GM12878 (cell line): Measurements from ENCODE around the gene NRG2. TPM values are rescaled to one million over a fixed set of nuclear protein-coding genes. Genes with fewer than 3 reads are reported as not detected.

Source experiments
- ATAC-seq: fragments of 200-7000 bp; cut with Tn5 transposase; 3 replicates; pipeline ENCODE4 v1.9.1; 2020; ENCODE audit warnings: mild to moderate bottlenecking, moderate library complexity
- BruUV-seq: library from RNA; stranded (reverse); fragments of 400-500 nt; replicated peaks from 2 replicates; lab custom pipeline; 2021; lab: Mats Ljungman, UMichigan
- CTCF ChIA-PET: fragments of 300-600 bp; sonication (Branson Sonifier 250); formaldehyde crosslinking; extraction: SDS; loops from one replicate; lab custom pipeline; 2021; ENCODE audit warnings: inconsistent platforms; lab: Yijun Ruan, JAX
- POLR2A ChIA-PET: fragments of 350-600 bp; formaldehyde crosslinking; extraction: SDS; loops from one replicate; lab custom pipeline; 2021; ENCODE audit warnings: inconsistent platforms; lab: Charles Lee
- RAD21 ChIA-PET: fragments of 300-600 bp; sonication (Branson Sonifier 250); formaldehyde crosslinking; loops from one replicate; lab custom pipeline; 2023; ENCODE audit warnings: antibody characterized with exemption; ENCODE audit not compliant: unreplicated experiment; lab: Charles Lee
- SMC1A ChIA-PET: fragments of 300-600 bp; sonication (Branson Sonifier 250); formaldehyde crosslinking; loops from one replicate; lab custom pipeline; 2023; ENCODE audit not compliant: unreplicated experiment, uncharacterized antibody; lab: Charles Lee
- DNase-seq: peaks from one replicate; pipeline ENCODE4 v3.0.0-alpha.2; 2011; ENCODE audit warnings: low read depth, low spot score
- FAIRE-seq: peaks from 3 replicates; lab custom pipeline; 2011; peaks lifted over from hg19 to GRCh38; lab: Jason Lieb, UNC
- H2AFZ ChIP-seq: 2 replicates; pipeline ENCODE4 v1.6.0; 2011; ENCODE audit warnings: low read depth, low read length, control low read depth; ENCODE audit not compliant: control insufficient read depth
- H3K27ac ChIP-seq: 2 replicates; pipeline ENCODE4 v1.5.1; 2011; ENCODE audit warnings: control low read depth; ENCODE audit not compliant: control insufficient read depth, insufficient read depth
- H3K27me3 ChIP-seq, 2 experiments: replicated peaks in 1 of 2; 2 replicates each; pipeline versions ENCODE4 v1.6.0 to v1.6.1; 2011; ENCODE audit warnings: low read length in 1 of 2; ENCODE audit not compliant: control insufficient read depth in 2 of 2, insufficient read depth in 2 of 2
- H3K36me3 ChIP-seq, 2 experiments: 2 replicates each; pipeline ENCODE4 v1.5.1; 2011; ENCODE audit warnings: low read length in 1 of 2; ENCODE audit not compliant: control insufficient read depth in 2 of 2, insufficient read depth in 2 of 2
- H3K4me1 ChIP-seq: 2 replicates; pipeline ENCODE4 v1.6.1; 2011; ENCODE audit warnings: mild to moderate bottlenecking, low read length, moderate library complexity, mixed read lengths; ENCODE audit not compliant: control insufficient read depth, insufficient read depth
- H3K4me2 ChIP-seq: 2 replicates; pipeline ENCODE4 v1.6.0; 2011; ENCODE audit warnings: control low read depth; ENCODE audit not compliant: control insufficient read depth, insufficient read depth
- H3K4me3 ChIP-seq: fragments of 200-600 bp; sonication (generic); 2 replicates; pipeline ENCODE4 v1.5.1; 2016
- H3K79me2 ChIP-seq: 2 replicates; pipeline ENCODE4 v1.6.0; 2011; ENCODE audit warnings: low read length; ENCODE audit not compliant: control insufficient read depth, insufficient read depth
- H3K9ac ChIP-seq: 2 replicates; pipeline ENCODE4 v1.8.0; 2011; ENCODE audit warnings: low read length, control low read depth, mixed read lengths; ENCODE audit not compliant: control insufficient read depth, insufficient read depth
- H3K9me3 ChIP-seq: replicated peaks from 3 replicates; pipeline ENCODE4 v1.5.1; 2011; ENCODE audit warnings: mild to moderate bottlenecking, low read length; ENCODE audit not compliant: control insufficient read depth, insufficient read depth
- H4K20me1 ChIP-seq: 2 replicates; pipeline ENCODE4 v1.6.0; 2011; ENCODE audit not compliant: control insufficient read depth, insufficient read depth
- ATF7 ChIP-seq: fragments of 450-650 bp; IDR thresholded peaks from 2 replicates; pipeline ENCODE4 v1.6.1; 2016; ENCODE audit warnings: low read depth, mild to moderate bottlenecking
- BHLHE40 ChIP-seq, 2 experiments: fragments of 450-650 bp in 1 of 2; IDR thresholded peaks; 2 replicates each; pipeline ENCODE4 v1.6.1; 2011 to 2017; ENCODE audit warnings: low read depth in 2 of 2, borderline replicate concordance in 1 of 2, improper control_type of control experiment in 1 of 2, low read length in 1 of 2, mild to moderate bottlenecking in 1 of 2
- EGR1 ChIP-seq, 2 experiments: IDR thresholded peaks; 1 replicate in 1 of 2; 2 replicates in 1 of 2; pipeline ENCODE4 v1.6.1; 2011 to 2012; ENCODE audit warnings: low read depth in 2 of 2, low read length in 2 of 2, borderline replicate concordance in 1 of 2, mild to moderate bottlenecking in 1 of 2, moderate library complexity in 1 of 2
- HDAC6 ChIP-seq: fragments of 200-600 bp; sonication (generic); IDR thresholded peaks from one replicate; pipeline ENCODE4 v1.8.0; 2017; ENCODE audit warnings: antibody characterized with exemption; ENCODE audit not compliant: unreplicated experiment
- MTA2 ChIP-seq: fragments of 450-650 bp; IDR thresholded peaks from 2 replicates; pipeline ENCODE4 v1.6.1; 2016; ENCODE audit warnings: low read depth, mild to moderate bottlenecking, moderate library complexity
- MTA3 ChIP-seq: IDR thresholded peaks from 2 replicates; pipeline ENCODE4 v1.6.1; 2012; ENCODE audit warnings: low read length, inconsistent platforms, borderline replicate concordance
- SIX5 ChIP-seq: IDR thresholded peaks from 2 replicates; pipeline ENCODE4 v1.6.1; 2011; ENCODE audit warnings: mild to moderate bottlenecking, low read depth, low read length, moderate library complexity; ENCODE audit not compliant: severe bottlenecking
- ZBTB40 ChIP-seq: fragments of 450-650 bp; IDR thresholded peaks from 2 replicates; pipeline ENCODE4 v1.6.1; 2016; ENCODE audit warnings: mild to moderate bottlenecking, moderate library complexity, borderline replicate concordance
- WGBS: methylation state at CpG from one replicate; pipeline ENCODE4 v1.1.6; 2016; ENCODE audit warnings: low lambda C conversion rate; ENCODE audit not compliant: insufficient replicate concordance, insufficient coverage; ENCODE audit errors: missing lambda C conversion rate; 5-methylcytosine and 5-hydroxymethylcytosine counted together
- in situ Hi-C: fragments of 300-500 bp; cut with MboI; formaldehyde crosslinking; loops from 9 replicates; pipeline ENCODE4 v1.14.3; 2018; ENCODE audit warnings: mixed read lengths
- intact Hi-C: fragments of 100-400 bp; cut with micrococcal nuclease; formaldehyde crosslinking; loops from one replicate; pipeline ENCODE4 v1.14.2; 2022; ENCODE audit not compliant: unreplicated experiment
- polyA plus RNA-seq, 11 experiments: library from polyadenylated mRNA; depleted of rRNA in 4 of 11; unstranded in 6 of 11; stranded (reverse) in 5 of 11; fragments of >200 nt; fragmentation: Nextera tagmentation in 4 of 11; fragmentation: Illumina TruSeq in 1 of 11; extraction: Ambion mirVana in 4 of 11; extraction: Trizol in 1 of 11; gene quantifications; 1 replicate in 1 of 11; 2 replicates in 10 of 11; pipeline versions ENCODE4 v1.2.1 to v1.2.3, GENCODE V29; 2011 to 2016; ENCODE audit warnings: inconsistent platforms in 2 of 11, missing spikeins in 2 of 11, low read depth in 1 of 11
- total RNA-seq, 4 experiments: library from RNA; depleted of rRNA in 3 of 4; stranded (reverse); fragments of >200 nt in 3 of 4; fragmentation: Illumina TruSeq in 1 of 4; extraction: Trizol in 1 of 4; gene quantifications; 2 replicates each; pipeline versions ENCODE4 v1.2.1 to v1.2.3, GENCODE V29; 2013 to 2021
- TF ChIP-seq, protein P1 (sequence below): IDR thresholded peaks from 2 replicates; pipeline ENCODE4 v1.6.1; 2011; ENCODE audit warnings: low read depth, low read length, improper control_type of control experiment, borderline replicate concordance

Gene NRG2
- total and polyA plus RNA-seq, 10 of the 15 experiments (the other 5 are each of a cell fraction or from before 2014, with no cell fraction given), result 0.10 to 21.7 (median 9.6) TPM

DNA sequence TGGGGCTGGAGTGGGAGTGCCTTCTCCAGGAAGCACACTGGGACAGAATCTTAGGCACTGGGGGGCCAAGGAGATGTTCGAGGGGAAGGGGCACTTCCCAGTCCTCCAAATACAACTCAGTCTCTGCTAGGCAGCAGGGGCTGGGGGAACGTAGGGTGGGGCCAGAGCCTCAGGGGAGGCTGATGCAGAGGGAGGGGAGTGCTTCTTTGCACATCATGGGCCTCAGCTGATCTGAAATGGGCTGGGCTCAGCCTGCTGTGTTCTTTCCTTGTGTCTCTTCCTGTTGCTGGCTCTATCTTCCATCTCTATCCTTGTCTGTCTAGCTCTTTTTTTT lies 231.9 kb downstream of the NRG2 start:
- Histone ChIP-seq H3K27me3 (peaks cover 0 to 4% of the 10 kb centered on the region in 2 experiments; a peak in 2 of 4 replicates), H3K9ac (no peak overlapping the region), H3K79me2 (no peaks in the 10 kb centered on the region), H3K36me3 (no peaks in the 10 kb centered on the region), H3K4me2 (no peak overlapping the region), H3K9me3 (no peaks in the 10 kb centered on the region), H2AFZ (no peak overlapping the region), H3K27ac (no peak overlapping the region), H4K20me1 (no peaks in the 10 kb centered on the region)
- intact Hi-C loops, result no loop called here
- BruUV-seq, result no TSS peak
- ChIA-PET RAD21 (interaction anchor here (1.2 kb wide), 1 partner anchor 24 kb away, joined by 3 read pairs; no protein-coding TSS in a partner anchor), SMC1A (no interaction called here), POLR2A (no interaction called here)
- ATAC-seq, result no peak
- 7% methylated on average over 2 of the region's 2 CpGs for WGBS
- in situ Hi-C loops, result no loop called here
- TF ChIP-seq, protein P1, sequence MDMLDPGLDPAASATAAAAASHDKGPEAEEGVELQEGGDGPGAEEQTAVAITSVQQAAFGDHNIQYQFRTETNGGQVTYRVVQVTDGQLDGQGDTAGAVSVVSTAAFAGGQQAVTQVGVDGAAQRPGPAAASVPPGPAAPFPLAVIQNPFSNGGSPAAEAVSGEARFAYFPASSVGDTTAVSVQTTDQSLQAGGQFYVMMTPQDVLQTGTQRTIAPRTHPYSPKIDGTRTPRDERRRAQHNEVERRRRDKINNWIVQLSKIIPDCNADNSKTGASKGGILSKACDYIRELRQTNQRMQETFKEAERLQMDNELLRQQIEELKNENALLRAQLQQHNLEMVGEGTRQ, result no peak
- TF ChIP-seq BHLHE40 (IDR thresholded peaks at IDR 0.05; ENCODE audit: borderline replicate concordance in 1 of 2, low read depth in 2 of 2, low read length in 1 of 2), result no peak
- TF ChIP-seq HDAC6, result no peak
- TF ChIP-seq, all 136 proteins: peak for 0
- DNase-seq, result no peak
- CTCF ChIA-PET, result interaction anchor here (1.0 to 1.4 kb wide), 2 partner anchors 23 to 24 kb away, joined by 3 read pairs; no protein-coding TSS in a partner anchor
- no peak for FAIRE-seq
- H3K4me3 ChIP-seq, result no peak overlapping the region
- no peaks in the 10 kb centered on the region for H3K4me1 ChIP-seq

DNA sequence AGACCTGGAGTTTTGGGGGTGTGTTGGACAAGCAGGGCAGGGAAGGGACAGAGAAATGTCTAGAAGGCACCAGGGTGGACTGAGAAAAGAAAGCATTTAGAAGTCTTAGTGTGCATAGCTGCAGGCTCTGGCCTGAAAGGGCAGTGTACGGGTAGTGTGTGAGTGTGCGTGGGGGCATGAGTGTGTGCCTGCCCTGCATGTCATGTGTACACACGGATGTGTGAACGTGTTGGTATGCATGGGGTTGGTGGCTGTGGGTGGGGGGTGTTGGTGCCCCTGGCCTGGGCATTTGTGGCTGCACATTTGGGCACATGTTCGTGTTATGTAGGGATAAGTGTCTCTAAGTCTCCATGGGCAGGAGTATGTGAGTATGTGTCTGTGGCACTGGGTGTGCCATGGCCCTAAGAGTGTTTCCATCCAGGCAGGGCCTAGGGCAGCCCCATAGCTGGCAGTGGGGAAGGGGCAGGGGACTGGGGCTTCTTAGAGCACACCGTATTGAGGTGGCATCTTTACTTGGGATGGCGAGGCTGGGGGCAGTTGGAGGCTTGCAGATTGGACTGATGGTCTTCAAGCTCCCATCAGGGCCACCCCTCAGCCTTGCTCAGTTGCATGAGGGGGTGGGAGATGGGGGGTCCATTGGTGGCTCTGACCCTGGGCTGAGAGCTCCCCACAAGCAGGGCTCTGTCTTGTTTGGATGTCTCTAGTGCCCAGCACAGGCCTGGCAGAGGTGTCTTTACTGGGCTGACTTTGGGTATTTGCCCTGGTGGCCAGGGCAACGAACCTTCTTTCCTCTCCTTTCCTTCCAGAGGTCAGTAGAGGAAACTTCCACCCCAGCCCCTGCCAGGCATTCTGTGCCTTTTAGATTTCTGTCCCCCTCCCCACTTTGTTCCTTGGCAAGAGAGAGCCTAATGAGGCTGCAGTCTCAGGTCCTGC lies 232.5 kb downstream of the NRG2 start:
- Histone ChIP-seq H3K9me3 (no peaks in the 10 kb centered on the region), H3K27me3 (peaks cover 0 to 4% of the 10 kb centered on the region in 2 experiments; a peak in 2 of 4 replicates), H3K79me2 (no peaks in the 10 kb centered on the region), H3K4me2 (no peak overlapping the region), H3K4me1 (no peaks in the 10 kb centered on the region), H3K27ac (no peak overlapping the region), H3K9ac (no peak overlapping the region), H3K36me3 (no peaks in the 10 kb centered on the region), H2AFZ (no peak overlapping the region), H4K20me1 (no peaks in the 10 kb centered on the region; the same call in 1 of the 2 replicates), H3K4me3 (no peak overlapping the region)
- ChIA-PET RAD21 (no interaction called here), POLR2A (no interaction called here), CTCF (interaction anchor here (0.7 to 1.4 kb wide), 2 partner anchors 22 to 23 kb away, joined by 3 read pairs; no protein-coding TSS in a partner anchor), SMC1A (no interaction called here)
- ATAC-seq, result no peak
- in situ Hi-C loops, result no loop called here
- BruUV-seq, result no TSS peak
- no peak for DNase-seq
- WGBS, result 27% methylated on average over 8 of the region's 8 CpGs
- no peak for FAIRE-seq
- intact Hi-C loops, result no loop called here
- TF ChIP-seq SIX5 (no peak), EGR1 (IDR thresholded peaks at IDR 0.05; ENCODE audit: borderline replicate concordance in 1 of 2, low read depth in 2 of 2, low read length in 2 of 2) (no peak), ZBTB40 (no peak), ATF7 (no peak), MTA3 (no peak), MTA2 (no peak)
